OCI-LY7 (cell line): Measurements from ENCODE around the gene TMEM119. TPM values are rescaled to one million over a fixed set of nuclear protein-coding genes. Genes with fewer than 3 reads are reported as not detected.

Source experiments
- BruUV-seq: library from RNA; stranded (reverse); fragments of 400-500 nt; replicated peaks from 2 replicates; lab custom pipeline; 2021; lab: Mats Ljungman, UMichigan
- CTCF ChIA-PET: fragments of 300-600 bp; sonication (Branson Sonifier 250); formaldehyde crosslinking; loops from one replicate; lab custom pipeline; 2022; ENCODE audit warnings: antibody characterized with exemption; ENCODE audit not compliant: unreplicated experiment; lab: Charles Lee
- POLR2A ChIA-PET: fragments of 300-600 bp; sonication (Branson Sonifier 250); formaldehyde crosslinking; loops from one replicate; lab custom pipeline; 2022; ENCODE audit warnings: antibody characterized with exemption; lab: Charles Lee
- DNase-seq: peaks from one replicate; pipeline ENCODE4 v3.0.0-alpha.2; 2015; ENCODE audit warnings: low spot score
- H2AFZ ChIP-seq: fragments of 200-600 bp; sonication (generic), shearing (Covaris generic); 2 replicates; pipeline ENCODE4 v1.6.1; 2014; ENCODE audit warnings: mild to moderate bottlenecking, antibody characterized with exemption, low read length, moderate library complexity
- H3K27ac ChIP-seq: fragments of 200-600 bp; sonication (generic); 2 replicates; pipeline ENCODE4 v1.5.1; 2014; ENCODE audit warnings: mixed run types, low read depth, mild to moderate bottlenecking, moderate library complexity, low read length, inconsistent platforms; ENCODE audit not compliant: poor library complexity, severe bottlenecking
- H3K36me3 ChIP-seq: fragments of 200-600 bp; sonication (generic); 2 replicates; pipeline ENCODE4 v1.6.1; 2014; ENCODE audit warnings: mild to moderate bottlenecking, antibody characterized with exemption, low read length, moderate library complexity, mixed read lengths; ENCODE audit not compliant: insufficient read depth
- H3K4me1 ChIP-seq: fragments of 200-600 bp; sonication (generic); 2 replicates; pipeline ENCODE4 v1.5.1; 2014; ENCODE audit warnings: mild to moderate bottlenecking, low read length; ENCODE audit not compliant: insufficient read depth, poor library complexity, severe bottlenecking
- H3K4me2 ChIP-seq: fragments of 200-600 bp; sonication (generic); 2 replicates; pipeline ENCODE4 v1.6.1; 2014; ENCODE audit warnings: mild to moderate bottlenecking, low read length
- H3K4me3 ChIP-seq: fragments of 200-600 bp; sonication (generic); 2 replicates; pipeline ENCODE4 v1.5.1; 2014; ENCODE audit warnings: mild to moderate bottlenecking, low read depth, low read length; ENCODE audit not compliant: poor library complexity, severe bottlenecking
- H3K79me2 ChIP-seq: fragments of 200-600 bp; sonication (generic); 2 replicates; pipeline ENCODE4 v1.6.1; 2016; ENCODE audit warnings: low read depth, mild to moderate bottlenecking, low read length, moderate library complexity, mixed read lengths; ENCODE audit not compliant: insufficient read depth
- H3K9me2 ChIP-seq: fragments of 200-600 bp; sonication (generic); 2 replicates; pipeline ENCODE4 v1.6.1; 2016; ENCODE audit warnings: mild to moderate bottlenecking, low read length, mixed read lengths; ENCODE audit not compliant: insufficient read depth
- H3K9me3 ChIP-seq: fragments of 200-600 bp; sonication (generic); 2 replicates; pipeline ENCODE4 v1.6.1; 2014; ENCODE audit warnings: mild to moderate bottlenecking, mixed run types, low read length, mixed read lengths
- H4K20me1 ChIP-seq: fragments of 200-600 bp; sonication (generic); 2 replicates; pipeline ENCODE4 v1.6.1; 2014; ENCODE audit warnings: mild to moderate bottlenecking, antibody characterized with exemption, low read length, moderate library complexity, mixed read lengths; ENCODE audit not compliant: insufficient read depth
- CTCF ChIP-seq: fragments of 200-600 bp; sonication (generic); conservative IDR thresholded peaks from 2 replicates; pipeline ENCODE4 v1.5.1; 2014; ENCODE audit warnings: mild to moderate bottlenecking, antibody characterized with exemption, low read length, moderate library complexity, mixed read lengths
- EZH2phosphoT487 ChIP-seq: fragments of 200-600 bp; sonication (generic); IDR thresholded peaks from 2 replicates; pipeline ENCODE4 v1.6.1; 2018; ENCODE audit warnings: low read depth, borderline replicate concordance, mild to moderate bottlenecking, mixed run types, antibody characterized with exemption, low read length, moderate library complexity, mixed read lengths
- intact Hi-C: fragments of 100-400 bp; cut with micrococcal nuclease; formaldehyde crosslinking; loops from one replicate; pipeline ENCODE4 v1.10.0; 2022; ENCODE audit not compliant: unreplicated experiment
- total RNA-seq, 2 experiments: library from RNA; depleted of rRNA in 1 of 2; stranded (reverse); fragments of >200 nt in 1 of 2; shearing (Covaris generic) in 1 of 2; gene quantifications; 2 replicates each; pipeline ENCODE4 v1.2.3, GENCODE V29; 2014 to 2022

TMEM119 gene
- total RNA-seq, 2 experiments from 2014 or later: not detected

- no peak for DNase-seq
- H2AFZ ChIP-seq: no peak overlapping the region
- intact Hi-C loops: loop anchor here (1.0 kb wide), 1 partner anchor 190 kb away; no protein-coding TSS in a partner anchor
- CTCF ChIA-PET: interaction anchor here (0.7 to 1.2 kb wide), 2 partner anchors 8 to 338 kb away, joined by 3 read pairs; no protein-coding TSS in a partner anchor
- H3K36me3 ChIP-seq: no peaks in the 10 kb centered on the region
- no peak overlapping the region for H3K4me3 ChIP-seq
- POLR2A ChIA-PET: interaction anchor here (0.6 to 1.8 kb wide), 5 partner anchors 12 to 133 kb away, joined by 3 to 7 read pairs (median 4); partner anchors contain the start of gene SELPLG
- peaks cover 20% of the 10 kb centered on the region for H3K4me1 ChIP-seq
- no peaks in the 10 kb centered on the region for H3K9me2 ChIP-seq
- H3K27ac ChIP-seq: no peak overlapping the region
- peaks cover 12% of the 10 kb centered on the region for H3K9me3 ChIP-seq
- no peaks in the 10 kb centered on the region for H4K20me1 ChIP-seq
- H3K79me2 ChIP-seq: no peaks in the 10 kb centered on the region
- BruUV-seq: no TSS peak
- TF ChIP-seq CTCF (no peak), EZH2phosphoT487 (no peak)
- H3K4me2 ChIP-seq: no peak overlapping the region
Observed at GRCh38 chr12:108612788-108613282, 15.0 kb upstream of the TMEM119 start.

GRCh38 chr12:108611884-108612415 is 14.1 kb upstream of the TMEM119 start:
- no peaks in the 10 kb centered on the region for H4K20me1 ChIP-seq
- no peaks in the 10 kb centered on the region for H3K79me2 ChIP-seq
- no peaks in the 10 kb centered on the region for H3K9me2 ChIP-seq
- TF ChIP-seq EZH2phosphoT487 (no peak), CTCF (peak; percentile 82)
- CTCF ChIA-PET: interaction anchor here (0.6 kb wide), 1 partner anchor 19 kb away, joined by 3 read pairs; no protein-coding TSS in a partner anchor
- H2AFZ ChIP-seq: no peak overlapping the region
- intact Hi-C loops: loop anchor here (1.0 kb wide), 1 partner anchor 191 kb away; no protein-coding TSS in a partner anchor
- peaks cover 11% of the 10 kb centered on the region for H3K4me1 ChIP-seq
- H3K27ac ChIP-seq: no peak overlapping the region
- H3K4me3 ChIP-seq: no peak overlapping the region
- no peaks in the 10 kb centered on the region for H3K36me3 ChIP-seq
- POLR2A ChIA-PET: interaction anchor here (0.7 to 1.1 kb wide), 2 partner anchors 21 to 39 kb away, joined by 3 to 4 read pairs; partner anchors contain the start of gene SELPLG
- H3K4me2 ChIP-seq: no peak overlapping the region
- H3K9me3 ChIP-seq: peaks cover 12% of the 10 kb centered on the region
- peak; percentile 73 for DNase-seq
- no TSS peak for BruUV-seq
